HepG2 (cell line): ENCODE data around the gene YWHAE. TPM values are rescaled to one million over a fixed set of nuclear protein-coding genes. Genes with fewer than 3 reads are reported as not detected.

Source experiments
- ATAC-seq: fragments of 200-7000 bp; cut with Tn5 transposase; 3 replicates; pipeline ENCODE4 v1.9.1; 2020; ENCODE audit warnings: mild to moderate bottlenecking, moderate library complexity
- BruUV-seq: library from RNA; stranded (reverse); fragments of 400-500 nt; replicated peaks from 2 replicates; lab custom pipeline; 2021; lab: Mats Ljungman, UMichigan
- CTCF ChIA-PET: fragments of 300-600 bp; formaldehyde crosslinking; extraction: SDS; loops from one replicate; lab custom pipeline; 2021; ENCODE audit warnings: low total read pairs, inconsistent platforms, low intra/inter-chr PET ratio; lab: Yijun Ruan, JAX
- POLR2A ChIA-PET: fragments of 350-600 bp; sonication (Branson Sonifier 250); formaldehyde crosslinking; loops from one replicate; lab custom pipeline; 2020; ENCODE audit warnings: antibody characterized with exemption, inconsistent platforms; lab: Yijun Ruan, JAX
- DNase-seq: peaks from one replicate; pipeline ENCODE4 v3.0.0-alpha.2; 2015; ENCODE audit warnings: low spot score
- FAIRE-seq: peaks from 3 replicates; lab custom pipeline; 2011; peaks lifted over from hg19 to GRCh38; lab: Jason Lieb, UNC
- H2AFZ ChIP-seq: one replicate; pipeline ENCODE4 v1.6.1; 2011; ENCODE audit warnings: low read length, inconsistent platforms
- H3K27ac ChIP-seq: fragments of 300-600 bp; 3 replicates; pipeline ENCODE4 v1.8.0; 2011; ENCODE audit warnings: mixed run types, mild to moderate bottlenecking, mixed read lengths, low read length, inconsistent platforms; ENCODE audit not compliant: insufficient read depth; ENCODE audit errors: extremely low read length
- H3K27me3 ChIP-seq, 2 experiments: fragments of 200-600 bp in 1 of 2; 2 replicates in 1 of 2; 3 replicates in 1 of 2; pipeline versions ENCODE4 v1.6.0 to v1.8.0; 2011; ENCODE audit warnings: low read length in 2 of 2, mild to moderate bottlenecking in 2 of 2, moderate library complexity in 2 of 2, inconsistent platforms in 1 of 2; ENCODE audit not compliant: insufficient read depth in 2 of 2, control insufficient read depth in 1 of 2
- H3K36me3 ChIP-seq, 2 experiments: fragments of 200-600 bp in 1 of 2; replicated peaks in 1 of 2; 2 replicates in 1 of 2; 3 replicates in 1 of 2; pipeline versions ENCODE4 v1.5.1 to v1.8.0; 2011; ENCODE audit warnings: low read length in 2 of 2, inconsistent platforms in 1 of 2; ENCODE audit not compliant: insufficient read depth in 2 of 2, control insufficient read depth in 1 of 2
- H3K4me1 ChIP-seq: 2 replicates; pipeline ENCODE4 v1.5.1; 2012; ENCODE audit warnings: low read length, inconsistent platforms; ENCODE audit not compliant: insufficient read depth
- H3K4me2 ChIP-seq: 2 replicates; pipeline ENCODE4 v1.6.0; 2011; ENCODE audit warnings: low read depth, low read length, inconsistent platforms
- H3K4me3 ChIP-seq, 3 experiments: fragments of 200-600 bp in 1 of 3; sonication (generic), shearing (Covaris generic) in 1 of 3; replicated peaks in 1 of 3; 2 replicates each; pipeline ENCODE4 v1.5.1; 2011 to 2016; ENCODE audit warnings: low read length in 3 of 3, inconsistent platforms in 2 of 3, low read depth in 2 of 3, mild to moderate bottlenecking in 2 of 3, control low read depth in 1 of 3, mixed read lengths in 1 of 3; ENCODE audit not compliant: insufficient read depth in 1 of 3
- H3K79me2 ChIP-seq: one replicate; pipeline ENCODE4 v1.6.1; 2011; ENCODE audit warnings: low read length, inconsistent platforms; ENCODE audit not compliant: insufficient read depth
- H3K9ac ChIP-seq: 2 replicates; pipeline ENCODE4 v1.6.0; 2011; ENCODE audit warnings: mild to moderate bottlenecking, low read depth, low read length, inconsistent platforms; ENCODE audit not compliant: insufficient read depth
- H3K9me3 ChIP-seq: 2 replicates; pipeline ENCODE4 v1.5.1; 2012; ENCODE audit warnings: mild to moderate bottlenecking, low read length
- H4K20me1 ChIP-seq: 2 replicates; pipeline ENCODE4 v1.6.0; 2011; ENCODE audit warnings: inconsistent platforms, mild to moderate bottlenecking, low read length, moderate library complexity; ENCODE audit not compliant: insufficient read depth
- GATAD2A ChIP-seq: IDR thresholded peaks from 2 replicates; pipeline ENCODE4 v1.6.1; 2016
- HNRNPLL ChIP-seq: fragments of 200-400 bp; formaldehyde crosslinking; IDR thresholded peaks from 2 replicates; pipeline ENCODE4 v1.6.1; 2017; ENCODE audit warnings: mild to moderate bottlenecking, low read depth, low read length; ENCODE audit not compliant: poor library complexity, severe bottlenecking
- JUNB ChIP-seq: sonication (generic); formaldehyde crosslinking; IDR thresholded peaks from 2 replicates; pipeline ENCODE4 v1.8.0; 2022; ENCODE audit warnings: missing genetic modification reagents, mild to moderate bottlenecking, borderline replicate concordance
- KLF6 ChIP-seq: IDR thresholded peaks from 2 replicates; pipeline ENCODE4 v1.8.0; 2016; ENCODE audit warnings: missing biosample characterization, missing genetic modification reagents
- MAFG ChIP-seq: sonication (generic); formaldehyde crosslinking; IDR thresholded peaks from 2 replicates; pipeline ENCODE4 v1.5.1; 2020; ENCODE audit warnings: mild to moderate bottlenecking, missing genetic modification reagents
- MAFK ChIP-seq, 2 experiments: IDR thresholded peaks in 1 of 2; conservative IDR thresholded peaks in 1 of 2; 2 replicates each; pipeline ENCODE4 v1.6.1; 2011; ENCODE audit warnings: improper control_type of control experiment in 2 of 2, low read length in 2 of 2
- RFX5 ChIP-seq: IDR thresholded peaks from 2 replicates; pipeline ENCODE4 v1.6.1; 2011; ENCODE audit warnings: low read depth, low read length, improper control_type of control experiment
- SNRNP70 ChIP-seq: fragments of 200-400 bp; formaldehyde crosslinking; IDR thresholded peaks from 2 replicates; pipeline ENCODE4 v1.6.1; 2017; ENCODE audit warnings: mild to moderate bottlenecking, low read depth, low read length, moderate library complexity
- SOX13 ChIP-seq, 3 experiments: fragments of 450-650 bp in 1 of 3; sonication (generic) in 1 of 3; formaldehyde crosslinking in 1 of 3; IDR thresholded peaks in 2 of 3; conservative IDR thresholded peaks in 1 of 3; 2 replicates each; pipeline versions ENCODE4 v1.5.0 to v1.6.1; 2016 to 2020; ENCODE audit warnings: antibody characterized with exemption in 1 of 3, mild to moderate bottlenecking in 1 of 3, missing compliant biosample characterization in 1 of 3, missing genetic modification reagents in 1 of 3, moderate library complexity in 1 of 3
- SOX5 ChIP-seq: IDR thresholded peaks from 2 replicates; pipeline ENCODE4 v1.6.1; 2016; ENCODE audit warnings: borderline replicate concordance
- SOX6 ChIP-seq, 2 experiments: fragments of 450-650 bp in 1 of 2; sonication (generic) in 1 of 2; formaldehyde crosslinking in 1 of 2; IDR thresholded peaks; 2 replicates each; pipeline versions ENCODE4 v1.4.0 to v1.6.1; 2017 to 2020; ENCODE audit warnings: antibody characterized with exemption in 1 of 2, mild to moderate bottlenecking in 1 of 2, missing genetic modification reagents in 1 of 2
- SP1 ChIP-seq, 2 experiments: fragments of 450-650 bp in 1 of 2; sonication (generic) in 1 of 2; formaldehyde crosslinking in 1 of 2; IDR thresholded peaks; 2 replicates each; pipeline versions ENCODE4 v1.4.0 to v1.6.1; 2016 to 2020; ENCODE audit warnings: missing genetic modification reagents in 1 of 2
- ZNF333 ChIP-seq: sonication (generic); formaldehyde crosslinking; IDR thresholded peaks from 2 replicates; pipeline ENCODE4 v1.4.0; 2020; ENCODE audit warnings: mild to moderate bottlenecking, missing genetic modification reagents, borderline replicate concordance
- ZNF362 ChIP-seq: sonication (generic); formaldehyde crosslinking; IDR thresholded peaks from 2 replicates; pipeline ENCODE4 v1.4.0; 2020; ENCODE audit warnings: missing genetic modification reagents, mild to moderate bottlenecking, borderline replicate concordance
- ZNF678 ChIP-seq: sonication (generic); formaldehyde crosslinking; IDR thresholded peaks from 2 replicates; pipeline ENCODE4 v1.4.0; 2020; ENCODE audit warnings: mild to moderate bottlenecking, missing genetic modification reagents
- WGBS: methylation state at CpG from one replicate; pipeline ENCODE4 v1.1.6; 2017; ENCODE audit warnings: low lambda C conversion rate; 5-methylcytosine and 5-hydroxymethylcytosine counted together
- in situ Hi-C: cut with HindIII; loops from 2 replicates; pipeline ENCODE4 v1.10.0; 2017; ENCODE audit warnings: low pct_unique_long_range_greater_than_20kb; ENCODE audit not compliant: extremely low pct_ligation_motif_present
- intact Hi-C: fragments of 100-400 bp; cut with micrococcal nuclease; formaldehyde crosslinking; loops from one replicate; pipeline ENCODE4 v1.10.0; 2022; ENCODE audit not compliant: unreplicated experiment
- polyA plus RNA-seq, 8 experiments: library from polyadenylated mRNA; depleted of rRNA in 3 of 8; stranded (reverse) in 7 of 8; unstranded in 1 of 8; fragments of >200 nt; fragmentation: Illumina TruSeq in 4 of 8; extraction: Trizol in 4 of 8; gene quantifications; 2 replicates each; pipeline versions ENCODE4 v1.2.1 to v1.2.3, GENCODE V29; 2011 to 2016; ENCODE audit warnings: low read depth in 4 of 8, missing spikeins in 1 of 8, mixed read lengths in 1 of 8; ENCODE audit not compliant: insufficient read depth in 1 of 8
- total RNA-seq, 5 experiments: library from RNA; depleted of rRNA; stranded (reverse); fragments of >200 nt; fragmentation: Illumina TruSeq; extraction: Trizol; gene quantifications; 2 replicates each; pipeline ENCODE4 v1.2.3, GENCODE V29; 2016; ENCODE audit warnings: low read depth in 1 of 5
- TF ChIP-seq, protein P1 (sequence below): IDR thresholded peaks from 2 replicates; pipeline ENCODE4 v1.6.1; 2016; ENCODE audit warnings: missing biosample characterization, missing genetic modification reagents, low read depth
- TF ChIP-seq, protein P2 (sequence below): sonication (generic); formaldehyde crosslinking; IDR thresholded peaks from 2 replicates; pipeline ENCODE4 v1.5.0; 2020; ENCODE audit warnings: mild to moderate bottlenecking, missing genetic modification reagents

The YWHAE gene
- total and polyA plus RNA-seq, 2 of the 13 experiments (the other 11 are each of a cell fraction or from before 2014, with no cell fraction given), result 256 to 335 TPM

GRCh38 chr17:1347589-1348323, 52.3 kb downstream of the YWHAE start:
- ATAC-seq, result peak; percentile 34; the same call in 1 of the 3 replicates
- FAIRE-seq, result no peak
- H3K9ac ChIP-seq, result no peak overlapping the region
- TF ChIP-seq SNRNP70, result no peak
- TF ChIP-seq GATAD2A (CRISPR knock-in tag), result peak; percentile 19; the same call in 1 of the 2 replicates
- TF ChIP-seq, protein P1, sequence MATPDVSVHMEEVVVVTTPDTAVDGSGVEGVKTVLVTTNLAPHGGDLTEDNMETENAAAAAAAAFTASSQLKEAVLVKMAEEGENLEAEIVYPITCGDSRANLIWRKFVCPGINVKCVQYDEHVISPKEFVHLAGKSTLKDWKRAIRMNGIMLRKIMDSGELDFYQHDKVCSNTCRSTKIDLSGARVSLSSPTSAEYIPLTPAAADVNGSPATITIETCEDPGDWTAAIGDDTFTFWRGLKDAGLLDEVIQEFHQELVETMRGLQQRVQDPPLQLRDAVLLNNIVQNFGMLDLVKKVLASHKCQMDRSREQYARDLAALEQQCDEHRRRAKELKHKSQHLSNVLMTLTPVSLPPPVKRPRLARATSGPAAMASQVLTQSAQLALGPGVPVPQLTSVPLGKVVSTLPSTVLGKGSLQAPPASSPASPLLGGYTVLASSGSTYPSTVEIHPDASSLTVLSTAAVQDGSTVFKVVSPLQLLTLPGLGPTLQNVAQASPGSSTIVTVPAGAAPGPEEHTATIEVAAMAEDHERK, result no peak
- no peak for TF ChIP-seq ZNF678
- TF ChIP-seq MAFK (conservative IDR thresholded peaks at IDR 0.05 in 1 of 2, IDR thresholded peaks at IDR 0.05 in 1 of 2; ENCODE audit: low read length in 2 of 2), result peak; percentile 48 to 58; a peak in 1 of 4 replicates
- no peak for TF ChIP-seq JUNB (CRISPR knock-in tag)
- TF ChIP-seq SP1 (IDR thresholded peaks at IDR 0.05), result no peak
- no peak for TF ChIP-seq SP1 (CRISPR knock-in tag; IDR thresholded peaks at IDR 0.05)
- no peak for TF ChIP-seq HNRNPLL
- TF ChIP-seq, protein P2, sequence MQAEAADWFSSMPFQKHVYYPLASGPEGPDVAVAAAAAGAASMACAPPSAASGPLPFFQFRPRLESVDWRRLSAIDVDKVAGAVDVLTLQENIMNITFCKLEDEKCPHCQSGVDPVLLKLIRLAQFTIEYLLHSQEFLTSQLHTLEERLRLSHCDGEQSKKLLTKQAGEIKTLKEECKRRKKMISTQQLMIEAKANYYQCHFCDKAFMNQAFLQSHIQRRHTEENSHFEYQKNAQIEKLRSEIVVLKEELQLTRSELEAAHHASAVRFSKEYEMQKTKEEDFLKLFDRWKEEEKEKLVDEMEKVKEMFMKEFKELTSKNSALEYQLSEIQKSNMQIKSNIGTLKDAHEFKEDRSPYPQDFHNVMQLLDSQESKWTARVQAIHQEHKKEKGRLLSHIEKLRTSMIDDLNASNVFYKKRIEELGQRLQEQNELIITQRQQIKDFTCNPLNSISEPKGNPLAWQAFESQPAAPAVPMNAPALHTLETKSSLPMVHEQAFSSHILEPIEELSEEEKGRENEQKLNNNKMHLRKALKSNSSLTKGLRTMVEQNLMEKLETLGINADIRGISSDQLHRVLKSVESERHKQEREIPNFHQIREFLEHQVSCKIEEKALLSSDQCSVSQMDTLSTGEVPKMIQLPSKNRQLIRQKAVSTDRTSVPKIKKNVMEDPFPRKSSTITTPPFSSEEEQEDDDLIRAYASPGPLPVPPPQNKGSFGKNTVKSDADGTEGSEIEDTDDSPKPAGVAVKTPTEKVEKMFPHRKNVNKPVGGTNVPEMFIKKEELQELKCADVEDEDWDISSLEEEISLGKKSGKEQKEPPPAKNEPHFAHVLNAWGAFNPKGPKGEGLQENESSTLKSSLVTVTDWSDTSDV (CRISPR knock-in tag), result no peak
- peak; percentile 58; the same call in 1 of the 2 replicates for TF ChIP-seq SOX5 (CRISPR knock-in tag)
- no peak for TF ChIP-seq MAFG (CRISPR knock-in tag)
- no peak for TF ChIP-seq SOX6 (IDR thresholded peaks at IDR 0.05)
- TF ChIP-seq SOX6 (CRISPR knock-in tag; IDR thresholded peaks at IDR 0.05), result peak; percentile 30; the same call in 1 of the 2 replicates
- no peak for TF ChIP-seq SOX13 (IDR thresholded peaks at IDR 0.05)
- TF ChIP-seq SOX13 (CRISPR knock-in tag; conservative IDR thresholded peaks at IDR 0.05 in 1 of 2, IDR thresholded peaks at IDR 0.05 in 1 of 2), result peak in 1 of 2 experiments; percentile 63; a peak in 2 of 4 replicates
- no peak for TF ChIP-seq ZNF333 (CRISPR knock-in tag)
- no peak for TF ChIP-seq ZNF362 (CRISPR knock-in tag)
- no peak for TF ChIP-seq KLF6
- TF ChIP-seq RFX5, result no peak

More at GRCh38 chr17:1347589-1348323, 52.3 kb downstream of the YWHAE start:
- H3K27me3 ChIP-seq, result no peaks in the 10 kb centered on the region
- H3K79me2 ChIP-seq, result peaks cover 49% of the 10 kb centered on the region
- BruUV-seq, result no TSS peak
- H2AFZ ChIP-seq, result no peak overlapping the region
- H3K4me1 ChIP-seq, result peaks cover 19% of the 10 kb centered on the region
- DNase-seq, result no peak
- intact Hi-C loops, result no loop called here
- WGBS, result 85% methylated on average over 11 of the region's 11 CpGs
- peaks cover 33% of the 10 kb centered on the region for H4K20me1 ChIP-seq
- POLR2A ChIA-PET, result no interaction called here
- H3K27ac ChIP-seq, result peak overlapping the region; percentile 10
- H3K4me2 ChIP-seq, result no peak overlapping the region
- H3K9me3 ChIP-seq, result no peaks in the 10 kb centered on the region
- CTCF ChIA-PET, result no interaction called here
- H3K4me3 ChIP-seq, result no peak overlapping the region
- in situ Hi-C loops, result no loop called here
- H3K36me3 ChIP-seq, result peaks cover 13 to 68% of the 10 kb centered on the region in 2 experiments
